Mesenchymal stem cell (in vitro differentiated cells and primary cell): ENCODE data around the gene PXMP2.

Experiments
- DNase-seq: peaks from one replicate; pipeline ENCODE4 v3.0.0-alpha.2; 2013
- H2AFZ ChIP-seq: one replicate; pipeline ENCODE4 v1.6.1; 2013; ENCODE audit warnings: low read depth, mild to moderate bottlenecking, control low read depth, inconsistent platforms, low read length, moderate library complexity
- H2AK5ac ChIP-seq: 2 replicates; pipeline ENCODE4 v1.6.1; 2013; ENCODE audit warnings: low read length, moderate library complexity, mild to moderate bottlenecking, inconsistent platforms; ENCODE audit not compliant: severe bottlenecking
- H2BK120ac ChIP-seq: one replicate; pipeline ENCODE4 v1.6.1; 2013; ENCODE audit warnings: low read depth, mild to moderate bottlenecking, inconsistent platforms, low read length, moderate library complexity
- H2BK12ac ChIP-seq, 2 experiments: one replicate each; pipeline ENCODE4 v1.6.1; 2013; ENCODE audit warnings: inconsistent platforms in 2 of 2, low read length in 2 of 2, mild to moderate bottlenecking in 2 of 2, moderate library complexity in 2 of 2, control low read depth in 1 of 2
- H2BK15ac ChIP-seq: one replicate; pipeline ENCODE4 v1.6.1; 2013; ENCODE audit warnings: mild to moderate bottlenecking, low read depth, inconsistent platforms; ENCODE audit not compliant: poor library complexity, severe bottlenecking
- H2BK5ac ChIP-seq: 2 replicates; pipeline ENCODE4 v1.6.1; 2013; ENCODE audit warnings: low read depth, mild to moderate bottlenecking, low read length, control low read depth, inconsistent platforms; ENCODE audit not compliant: poor library complexity, severe bottlenecking
- H3K14ac ChIP-seq, 2 experiments: one replicate each; pipeline ENCODE4 v1.6.1; 2013; ENCODE audit warnings: inconsistent platforms in 2 of 2, low read length in 2 of 2, control low read depth in 1 of 2, mild to moderate bottlenecking in 1 of 2, moderate library complexity in 1 of 2
- H3K18ac ChIP-seq, 2 experiments: one replicate each; pipeline ENCODE4 v1.6.1; 2013; ENCODE audit warnings: inconsistent platforms in 2 of 2, low read length in 2 of 2, control low read depth in 1 of 2, low read depth in 1 of 2, mild to moderate bottlenecking in 1 of 2
- H3K23ac ChIP-seq, 2 experiments: one replicate each; pipeline ENCODE4 v1.6.1; 2013; ENCODE audit warnings: inconsistent platforms in 2 of 2, low read length in 2 of 2, mild to moderate bottlenecking in 2 of 2, moderate library complexity in 2 of 2, control low read depth in 1 of 2
- H3K27ac ChIP-seq: 2 replicates; pipeline ENCODE4 v1.5.1; 2013; ENCODE audit warnings: mild to moderate bottlenecking, moderate library complexity, low read length, control low read depth, inconsistent platforms; ENCODE audit not compliant: poor library complexity, severe bottlenecking
- H3K27me3 ChIP-seq, 2 experiments: 2 replicates each; pipeline versions ENCODE4 v1.6.1 to v1.7.0; 2013; ENCODE audit warnings: low read length in 2 of 2, mild to moderate bottlenecking in 2 of 2, moderate library complexity in 2 of 2, control low read depth in 1 of 2, inconsistent platforms in 1 of 2; ENCODE audit not compliant: control insufficient read depth in 1 of 2, insufficient read depth in 1 of 2
- H3K36me3 ChIP-seq, 2 experiments: 2 replicates each; pipeline versions ENCODE4 v1.6.1 to v1.7.0; 2013; ENCODE audit warnings: low read length in 2 of 2, control low read depth in 1 of 2, inconsistent platforms in 1 of 2, low read depth in 1 of 2, mild to moderate bottlenecking in 1 of 2; ENCODE audit not compliant: insufficient read depth in 2 of 2, control insufficient read depth in 1 of 2
- H3K4ac ChIP-seq, 2 experiments: one replicate each; pipeline ENCODE4 v1.6.1; 2013; ENCODE audit warnings: inconsistent platforms in 2 of 2, low read length in 2 of 2, mild to moderate bottlenecking in 2 of 2, moderate library complexity in 2 of 2, control low read depth in 1 of 2, low read depth in 1 of 2
- H3K4me1 ChIP-seq: 2 replicates; pipeline ENCODE4 v1.6.1; 2013; ENCODE audit warnings: low read depth, low read length, control low read depth; ENCODE audit not compliant: control insufficient read depth, insufficient read depth
- H3K4me2 ChIP-seq: 2 replicates; pipeline ENCODE4 v1.6.1; 2013; ENCODE audit warnings: low read length, mild to moderate bottlenecking, inconsistent platforms; ENCODE audit not compliant: poor library complexity, severe bottlenecking
- H3K4me3 ChIP-seq, 2 experiments: 2 replicates each; pipeline versions ENCODE4 v1.5.1 to v1.7.0; 2013; ENCODE audit warnings: low read length in 2 of 2, mild to moderate bottlenecking in 2 of 2, control low read depth in 1 of 2, low read depth in 1 of 2; ENCODE audit not compliant: insufficient read depth in 1 of 2
- H3K79me1 ChIP-seq: replicated peaks from 2 replicates; pipeline ENCODE4 v1.6.1; 2013; ENCODE audit warnings: mild to moderate bottlenecking, control low read depth, low read length, inconsistent platforms; ENCODE audit not compliant: poor library complexity, severe bottlenecking
- H3K9ac ChIP-seq: 2 replicates; pipeline ENCODE4 v1.7.0; 2013; ENCODE audit warnings: mild to moderate bottlenecking, low read length, moderate library complexity
- H3K9me3 ChIP-seq: 2 replicates; pipeline ENCODE4 v1.7.0; 2013; ENCODE audit warnings: mild to moderate bottlenecking, low read length; ENCODE audit not compliant: control insufficient read depth
- H4K8ac ChIP-seq: one replicate; pipeline ENCODE4 v1.6.1; 2013; ENCODE audit warnings: inconsistent platforms, mild to moderate bottlenecking, low read length, moderate library complexity
- H4K91ac ChIP-seq: one replicate; pipeline ENCODE4 v1.6.1; 2013; ENCODE audit warnings: mild to moderate bottlenecking, low read length, inconsistent platforms
- WGBS: methylation state at CpG from one replicate; pipeline ENCODE4 v1.1.7; 2013; ENCODE audit warnings: mixed read lengths; 5-methylcytosine and 5-hydroxymethylcytosine counted together

Gene PXMP2

GRCh38 chr12:132719141-132719953 lies 32.0 kb downstream of the PXMP2 start:
- H2BK5ac ChIP-seq, result no peak overlapping the region
- no peaks in the 10 kb centered on the region for H3K27me3 ChIP-seq
- no peak overlapping the region for H3K4ac ChIP-seq
- no peak overlapping the region for H3K14ac ChIP-seq
- H4K91ac ChIP-seq, result no peak overlapping the region
- no peak overlapping the region for H3K18ac ChIP-seq
- H4K8ac ChIP-seq, result peak overlapping the region; percentile 55
- no peak overlapping the region for H2BK12ac ChIP-seq
- H3K36me3 ChIP-seq, result peaks cover 78 to 85% of the 10 kb centered on the region in 2 experiments
- H3K79me1 ChIP-seq, result peaks cover 31% of the 10 kb centered on the region
- WGBS, result 93% methylated on average over 31 of the region's 31 CpGs
- no peak overlapping the region for H3K27ac ChIP-seq
- no peak overlapping the region for H3K4me2 ChIP-seq
- H2AK5ac ChIP-seq, result no peak overlapping the region
- H3K9me3 ChIP-seq, result no peaks in the 10 kb centered on the region
- no peak overlapping the region for H3K4me3 ChIP-seq
- no peak overlapping the region for H2AFZ ChIP-seq
- peaks cover 5% of the 10 kb centered on the region for H3K4me1 ChIP-seq
- no peak overlapping the region for H3K9ac ChIP-seq
- DNase-seq, result no peak
- H2BK15ac ChIP-seq, result no peak overlapping the region
- H2BK120ac ChIP-seq, result no peak overlapping the region
- H3K23ac ChIP-seq, result no peak overlapping the region

GRCh38 chr12:132719954-132720324 lies 32.6 kb downstream of the PXMP2 start:
- Histone ChIP-seq H3K9ac (no peak overlapping the region), H3K27ac (no peak overlapping the region), H3K23ac (no peak overlapping the region), H2BK5ac (no peak overlapping the region), H2BK12ac (no peak overlapping the region), H3K27me3 (no peaks in the 10 kb centered on the region), H3K4me1 (peaks cover 5% of the 10 kb centered on the region), H2BK15ac (no peak overlapping the region), H3K14ac (no peak overlapping the region), H2AFZ (no peak overlapping the region), H3K9me3 (no peaks in the 10 kb centered on the region), H3K79me1 (peaks cover 28% of the 10 kb centered on the region), H4K91ac (no peak overlapping the region), H3K18ac (no peak overlapping the region), H3K4me3 (no peak overlapping the region), H3K4me2 (no peak overlapping the region), H2AK5ac (no peak overlapping the region), H2BK120ac (no peak overlapping the region), H3K4ac (no peak overlapping the region), H4K8ac (no peak overlapping the region), H3K36me3 (peaks cover 79 to 85% of the 10 kb centered on the region in 2 experiments)
- WGBS, result 98% methylated on average over 12 of the region's 12 CpGs
- DNase-seq, result no peak

- Histone ChIP-seq H2BK120ac (no peak overlapping the region), H2BK12ac (no peak overlapping the region), H3K4me1 (peaks cover 5% of the 10 kb centered on the region), H3K14ac (no peak overlapping the region), H2AK5ac (no peak overlapping the region), H3K9me3 (no peaks in the 10 kb centered on the region), H3K4me2 (no peak overlapping the region), H3K23ac (no peak overlapping the region), H3K4me3 (no peak overlapping the region), H3K4ac (no peak overlapping the region), H4K8ac (no peak overlapping the region), H2BK15ac (no peak overlapping the region), H2AFZ (no peak overlapping the region), H3K27me3 (no peaks in the 10 kb centered on the region), H2BK5ac (no peak overlapping the region), H4K91ac (no peak overlapping the region), H3K27ac (no peak overlapping the region), H3K9ac (no peak overlapping the region), H3K79me1 (peaks cover 29% of the 10 kb centered on the region), H3K18ac (no peak overlapping the region), H3K36me3 (peaks cover 84 to 87% of the 10 kb centered on the region in 2 experiments)
- DNase-seq, result no peak
- WGBS, result 98% methylated on average over 25 of the region's 25 CpGs
These were observed 33.4 kb downstream of the PXMP2 start for GRCh38 chr12:132720606-132721345.

GRCh38 chr12:132723015-132723763 lies 35.8 kb downstream of the PXMP2 start:
- WGBS, result 98% methylated on average over 29 of the region's 30 CpGs

More at GRCh38 chr12:132723015-132723763, 35.8 kb downstream of the PXMP2 start:
- Histone ChIP-seq H2AK5ac (no peak overlapping the region), H2BK15ac (no peak overlapping the region), H2BK120ac (no peak overlapping the region), H2AFZ (no peak overlapping the region), H3K9me3 (no peaks in the 10 kb centered on the region), H3K27me3 (no peaks in the 10 kb centered on the region), H3K23ac (no peak overlapping the region), H3K4me1 (no peaks in the 10 kb centered on the region), H2BK12ac (no peak overlapping the region), H3K14ac (no peak overlapping the region), H2BK5ac (no peak overlapping the region), H3K27ac (no peak overlapping the region), H3K36me3 (peaks cover 87 to 89% of the 10 kb centered on the region in 2 experiments), H3K79me1 (peaks cover 29% of the 10 kb centered on the region), H3K18ac (no peak overlapping the region), H3K4me2 (no peak overlapping the region), H4K91ac (no peak overlapping the region), H3K4ac (no peak overlapping the region), H4K8ac (no peak overlapping the region), H3K9ac (no peak overlapping the region), H3K4me3 (no peak overlapping the region)
- no peak for DNase-seq
